ENCODE data around the gene STRA6. TPM values are rescaled to one million over a fixed set of nuclear protein-coding genes. Genes with fewer than 3 reads are reported as not detected.
A peak's percentile ranks its signal among the peaks of the same experiment; 100 is the strongest.

The STRA6 gene
- total RNA-seq, 1 donor from 2014 or later = not detected

- Histone ChIP-seq H3K4me3 (peak overlapping the region; percentile 46), H3K9me3 (no peaks in the 10 kb centered on the region), H3K27ac (no peak overlapping the region), H3K27me3 (peaks cover 70% of the 10 kb centered on the region), H3K4me1 (no peaks in the 10 kb centered on the region), H3K36me3 (no peaks in the 10 kb centered on the region)
- peak; percentile 6 for ATAC-seq
- intact Hi-C loops (cut with DNase I) = no loop called here
- no peak for TF ChIP-seq CTCF (IDR thresholded peaks at IDR 0.05)
- DNase-seq = no peak
These were observed 65.6 kb downstream of the STRA6 start for GRCh38 chr15:74136814-74137536.

GRCh38 chr15:74136540-74136813 lies 66.1 kb downstream of the STRA6 start:
- Histone ChIP-seq H3K27ac (no peak overlapping the region), H3K4me3 (peak overlapping the region; percentile 46), H3K27me3 (peaks cover 72% of the 10 kb centered on the region), H3K4me1 (no peaks in the 10 kb centered on the region), H3K36me3 (no peaks in the 10 kb centered on the region), H3K9me3 (no peaks in the 10 kb centered on the region)
- TF ChIP-seq CTCF (IDR thresholded peaks at IDR 0.05) = no peak
- intact Hi-C loops (cut with DNase I) = no loop called here
- DNase-seq (no peak), ATAC-seq (no peak)

- H3K9me3 ChIP-seq = no peaks in the 10 kb centered on the region
- ATAC-seq = no peak
- peaks cover 86% of the 10 kb centered on the region for H3K27me3 ChIP-seq
- no peaks in the 10 kb centered on the region for H3K36me3 ChIP-seq
- H3K27ac ChIP-seq = no peak overlapping the region
- H3K4me3 ChIP-seq = no peak overlapping the region
- no peak for DNase-seq
- no peaks in the 10 kb centered on the region for H3K4me1 ChIP-seq
- TF ChIP-seq CTCF (IDR thresholded peaks at IDR 0.05) = no peak
- intact Hi-C loops (cut with DNase I) = no loop called here
These were observed 67.5 kb downstream of the STRA6 start for GRCh38 chr15:74135041-74135565.

GRCh38 chr15:74134387-74135027 lies 68.1 kb downstream of the STRA6 start:
- Histone ChIP-seq H3K4me1 (peaks cover 3% of the 10 kb centered on the region), H3K27me3 (peaks cover 91% of the 10 kb centered on the region), H3K27ac (no peak overlapping the region), H3K36me3 (no peaks in the 10 kb centered on the region), H3K9me3 (no peaks in the 10 kb centered on the region), H3K4me3 (no peak overlapping the region)
- intact Hi-C loops (cut with DNase I) = no loop called here
- ATAC-seq = peak; percentile 61
- TF ChIP-seq CTCF (IDR thresholded peaks at IDR 0.05) = peak; percentile 41
- DNase-seq = no peak

GRCh38 chr15:74133694-74134386 lies 68.7 kb downstream of the STRA6 start:
- no peaks in the 10 kb centered on the region for H3K36me3 ChIP-seq
- peaks cover 5% of the 10 kb centered on the region for H3K4me1 ChIP-seq
- intact Hi-C loops (cut with DNase I) = no loop called here
- peaks cover 94% of the 10 kb centered on the region for H3K27me3 ChIP-seq
- no peak overlapping the region for H3K4me3 ChIP-seq
- no peak for TF ChIP-seq CTCF (IDR thresholded peaks at IDR 0.05)
- DNase-seq = no peak
- ATAC-seq = no peak
- no peaks in the 10 kb centered on the region for H3K9me3 ChIP-seq
- no peak overlapping the region for H3K27ac ChIP-seq
